Activated CD4-positive, alpha-beta memory T cell treated with anti-CD3 and anti-CD28 coated beads for 36 hours (primary cell): ENCODE data around the gene CYP4F22. TPM values are rescaled to one million over a fixed set of nuclear protein-coding genes. Genes with fewer than 3 reads are reported as not detected.
"Not testable (repeated sequence)": the region's sequence is repeated elsewhere in the genome, so short reads cannot be mapped to it uniquely, and the experiment has no call there.

Experiments used
- CTCF ChIA-PET: fragments of 350-600 bp; sonication (Branson Sonifier 250); formaldehyde crosslinking; loops from one replicate; lab custom pipeline; 2021; ENCODE audit warnings: antibody characterized with exemption, inconsistent platforms; lab: Charles Lee
- POLR2A ChIA-PET: fragments of 350-600 bp; sonication (Branson Sonifier 250); formaldehyde crosslinking; loops from one replicate; lab custom pipeline; 2021; ENCODE audit warnings: antibody characterized with exemption; lab: Charles Lee
- DNase-seq: peaks from one replicate; pipeline ENCODE4 v3.0.0-alpha.2; 2020
- H3K27ac Mint-ChIP-seq: one replicate; pipeline ENCODE4 v1.8.0; 2021; ENCODE audit warnings: mixed read lengths
- H3K27me3 Mint-ChIP-seq: one replicate; pipeline ENCODE4 v1.8.0; 2021; ENCODE audit warnings: mixed read lengths
- H3K36me3 Mint-ChIP-seq: one replicate; pipeline ENCODE4 v1.8.0; 2021; ENCODE audit warnings: mixed read lengths
- H3K4me1 Mint-ChIP-seq: one replicate; pipeline ENCODE4 v1.8.0; 2021; ENCODE audit warnings: low read depth, mixed read lengths
- H3K4me3 Mint-ChIP-seq: one replicate; pipeline ENCODE4 v1.8.0; 2021; ENCODE audit warnings: mild to moderate bottlenecking, mixed read lengths
- H3K9me3 Mint-ChIP-seq: one replicate; pipeline ENCODE4 v1.8.0; 2021; ENCODE audit warnings: mixed read lengths
- intact Hi-C: fragments of 100-400 bp; cut with micrococcal nuclease; formaldehyde crosslinking; loops from one replicate; pipeline ENCODE4 v1.15.1; 2023
- total RNA-seq, 2 experiments: library from RNA; stranded (reverse); gene quantifications; one replicate each; pipeline ENCODE4 v1.2.3, GENCODE V29; 2021

Gene CYP4F22
- total RNA-seq, 2 experiments from 2014 or later: 0.50 to 0.56 TPM

GRCh38 chr19:15473821-15474220, 34.5 kb upstream of the CYP4F22 start:
- intact Hi-C loops, POLR2A ChIA-PET, DNase-seq, H3K4me3 Mint-ChIP-seq, H3K27me3 Mint-ChIP-seq, H3K9me3 Mint-ChIP-seq, H3K36me3 Mint-ChIP-seq, CTCF ChIA-PET: not testable (repeated sequence)
- Mint-ChIP-seq H3K4me1 (peaks cover 24% of the 10 kb centered on the region), H3K27ac (peak overlapping the region; percentile 2)

GRCh38 chr19:15475169-15475568, 33.2 kb upstream of the CYP4F22 start:
- POLR2A ChIA-PET: no interaction called here
- Mint-ChIP-seq H3K4me3 (no peak overlapping the region), H3K4me1 (peaks cover 14% of the 10 kb centered on the region), H3K27ac (no peak overlapping the region), H3K9me3 (no peaks in the 10 kb centered on the region), H3K27me3 (no peaks in the 10 kb centered on the region), H3K36me3 (no peaks in the 10 kb centered on the region)
- no peak for DNase-seq
- CTCF ChIA-PET: interaction anchor here (1.1 kb wide), 1 partner anchor 80 kb away, joined by 3 read pairs; no protein-coding TSS in a partner anchor
- intact Hi-C loops: no loop called here

- DNase-seq: no peak
- Mint-ChIP-seq H3K4me3 (no peak overlapping the region), H3K27ac (no peak overlapping the region), H3K4me1 (peaks cover 14% of the 10 kb centered on the region), H3K9me3 (no peaks in the 10 kb centered on the region), H3K36me3 (no peaks in the 10 kb centered on the region), H3K27me3 (no peaks in the 10 kb centered on the region)
- POLR2A ChIA-PET: no interaction called here
- CTCF ChIA-PET: interaction anchor here (0.7 kb wide), 1 partner anchor 9 kb away, joined by 3 read pairs; no protein-coding TSS in a partner anchor
- intact Hi-C loops: no loop called here
Observed at GRCh38 chr19:15475611-15476010, 32.7 kb upstream of the CYP4F22 start.

- DNase-seq: no peak
- POLR2A ChIA-PET: no interaction called here
- intact Hi-C loops: no loop called here
- no peaks in the 10 kb centered on the region for H3K9me3 Mint-ChIP-seq
- H3K36me3 Mint-ChIP-seq: no peaks in the 10 kb centered on the region
- H3K27ac Mint-ChIP-seq: no peak overlapping the region
- peaks cover 14% of the 10 kb centered on the region for H3K4me1 Mint-ChIP-seq
- no peaks in the 10 kb centered on the region for H3K27me3 Mint-ChIP-seq
- H3K4me3 Mint-ChIP-seq: no peak overlapping the region
- CTCF ChIA-PET: interaction anchor here (0.7 to 2.8 kb wide), 2 partner anchors 10 to 79 kb away, joined by 3 to 8 read pairs; no protein-coding TSS in a partner anchor
Observed at GRCh38 chr19:15476325-15476724, 32.0 kb upstream of the CYP4F22 start.

DNA sequence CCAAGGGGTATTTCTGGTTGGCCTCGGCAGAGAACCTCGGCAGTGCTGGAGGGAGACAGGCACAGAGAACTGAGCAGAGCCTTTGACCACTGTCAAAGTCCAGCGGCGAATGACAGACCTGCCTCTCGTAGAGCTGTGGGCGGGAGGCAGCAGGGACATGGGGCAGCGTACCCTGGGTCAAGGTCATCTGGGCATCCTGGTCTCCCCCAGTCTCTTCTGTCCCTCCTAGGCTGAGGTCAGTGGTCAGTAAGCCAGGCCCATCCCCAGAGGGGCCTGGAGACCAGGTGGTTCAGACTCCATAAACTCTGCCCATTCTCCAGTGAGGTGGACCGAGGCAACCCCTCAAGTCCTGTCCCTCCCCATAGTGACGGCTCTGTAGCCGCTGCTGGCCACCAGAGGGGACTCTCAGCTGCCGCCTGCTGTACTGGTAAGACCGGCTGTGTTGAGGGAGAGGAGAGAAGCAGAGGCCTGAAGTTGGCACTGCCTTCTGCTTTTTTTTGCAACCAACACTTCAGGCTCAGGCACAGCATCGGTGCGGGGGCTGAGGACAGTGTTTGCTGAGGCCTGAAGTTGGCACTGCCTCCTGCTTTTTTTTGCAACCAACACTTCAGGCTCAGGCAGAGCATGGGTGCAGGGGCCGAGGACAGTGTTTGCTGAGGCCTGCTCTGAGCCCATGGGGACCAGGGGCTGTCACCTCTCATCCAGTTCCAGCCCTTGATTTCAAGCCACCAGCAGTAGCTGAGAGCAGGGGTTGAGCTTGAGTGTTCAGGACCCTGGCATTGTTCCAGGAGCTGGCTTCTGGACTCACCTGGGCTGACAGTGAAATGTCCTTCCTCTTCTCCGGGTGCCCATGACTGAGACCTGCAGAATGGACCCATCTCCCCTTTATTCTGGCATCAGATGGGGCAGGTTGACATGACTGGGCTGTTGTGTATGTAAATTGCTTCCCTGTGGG, 28.7 kb upstream of the CYP4F22 start, which contains the start of gene PGLYRP2:
PGLYRP2 (minus strand) TSS at position 111 of the 955 bp plus-strand sequence. CDS start 130 bp downstream, outside the sequence.
- DNase-seq: no peak
- Mint-ChIP-seq H3K36me3 (no peaks in the 10 kb centered on the region), H3K4me1 (peaks cover 16% of the 10 kb centered on the region), H3K4me3 (no peak within 1 kb of the TSS), H3K9me3 (no peaks in the 10 kb centered on the region), H3K27ac (no peak within 1 kb of the TSS), H3K27me3 (no peaks in the 10 kb centered on the region)
- ChIA-PET CTCF (interaction anchor here (0.7 to 2.2 kb wide), 4 partner anchors 12 to 76 kb away, joined by 3 to 9 read pairs (median 3); no protein-coding TSS in a partner anchor), POLR2A (no interaction called here)
- intact Hi-C loops: no loop called here

DNA sequence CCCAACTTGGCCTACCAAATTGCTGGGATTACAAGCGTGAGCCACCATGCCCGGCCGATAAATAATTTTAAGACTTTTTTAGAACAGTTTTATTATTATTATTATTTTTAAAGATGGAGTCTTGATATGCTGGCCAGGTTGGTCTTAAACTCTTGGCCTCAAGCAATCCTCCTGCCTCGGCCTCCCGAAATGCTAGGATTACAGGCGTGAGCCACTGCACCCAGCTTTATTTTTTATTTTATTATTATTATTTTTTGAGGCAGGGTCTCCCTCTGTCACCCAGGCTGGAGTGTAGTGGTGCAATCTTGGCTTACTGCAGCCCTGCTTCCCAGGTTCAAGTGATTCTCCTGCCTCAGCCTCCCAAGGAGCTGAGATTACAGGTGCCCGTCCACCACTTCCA, 27.3 kb upstream of the CYP4F22 start:
- H3K4me3 Mint-ChIP-seq, H3K27ac Mint-ChIP-seq, DNase-seq, H3K9me3 Mint-ChIP-seq, H3K27me3 Mint-ChIP-seq, H3K36me3 Mint-ChIP-seq, intact Hi-C loops: not testable (repeated sequence)
- POLR2A ChIA-PET: interaction anchor here (0.7 to 0.9 kb wide), 2 partner anchors 11 to 14 kb away, joined by 3 read pairs; no protein-coding TSS in a partner anchor
- CTCF ChIA-PET: interaction anchor here (2.2 kb wide), 1 partner anchor 74 kb away, joined by 9 read pairs; no protein-coding TSS in a partner anchor
- peaks cover 16% of the 10 kb centered on the region for H3K4me1 Mint-ChIP-seq

DNA sequence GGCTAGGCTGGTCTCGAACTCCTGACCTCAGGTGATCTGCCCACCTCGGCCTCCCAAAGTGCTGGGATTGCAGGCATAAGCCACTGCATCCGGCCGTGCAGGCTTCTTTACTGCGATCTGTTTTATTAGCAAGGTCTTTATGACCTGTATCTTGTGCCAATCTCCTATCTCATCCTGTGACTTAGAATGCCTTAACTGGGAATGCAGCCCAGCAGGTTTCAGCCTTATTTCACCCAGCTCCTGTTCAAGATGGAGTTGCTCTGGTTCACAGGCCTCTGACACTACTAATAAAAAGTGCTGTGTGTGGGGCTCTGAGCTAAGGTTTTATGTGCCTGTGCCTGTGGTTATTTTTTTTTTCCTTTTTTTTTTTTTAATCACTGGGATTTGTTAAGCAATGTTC, 22.6 kb upstream of the CYP4F22 start:
- H3K27ac Mint-ChIP-seq, CTCF ChIA-PET, H3K9me3 Mint-ChIP-seq, H3K4me3 Mint-ChIP-seq, intact Hi-C loops, POLR2A ChIA-PET, H3K27me3 Mint-ChIP-seq, DNase-seq, H3K36me3 Mint-ChIP-seq: not testable (repeated sequence)
- peaks cover 12% of the 10 kb centered on the region for H3K4me1 Mint-ChIP-seq

GRCh38 chr19:15487038-15487437, 21.3 kb upstream of the CYP4F22 start:
- Mint-ChIP-seq H3K9me3 (peaks cover 7% of the 10 kb centered on the region), H3K36me3 (no peaks in the 10 kb centered on the region), H3K4me1 (peaks cover 12% of the 10 kb centered on the region), H3K4me3 (no peak overlapping the region), H3K27ac (no peak overlapping the region), H3K27me3 (no peaks in the 10 kb centered on the region)
- intact Hi-C loops: no loop called here
- ChIA-PET CTCF (no interaction called here), POLR2A (no interaction called here)
- DNase-seq: no peak

DNA sequence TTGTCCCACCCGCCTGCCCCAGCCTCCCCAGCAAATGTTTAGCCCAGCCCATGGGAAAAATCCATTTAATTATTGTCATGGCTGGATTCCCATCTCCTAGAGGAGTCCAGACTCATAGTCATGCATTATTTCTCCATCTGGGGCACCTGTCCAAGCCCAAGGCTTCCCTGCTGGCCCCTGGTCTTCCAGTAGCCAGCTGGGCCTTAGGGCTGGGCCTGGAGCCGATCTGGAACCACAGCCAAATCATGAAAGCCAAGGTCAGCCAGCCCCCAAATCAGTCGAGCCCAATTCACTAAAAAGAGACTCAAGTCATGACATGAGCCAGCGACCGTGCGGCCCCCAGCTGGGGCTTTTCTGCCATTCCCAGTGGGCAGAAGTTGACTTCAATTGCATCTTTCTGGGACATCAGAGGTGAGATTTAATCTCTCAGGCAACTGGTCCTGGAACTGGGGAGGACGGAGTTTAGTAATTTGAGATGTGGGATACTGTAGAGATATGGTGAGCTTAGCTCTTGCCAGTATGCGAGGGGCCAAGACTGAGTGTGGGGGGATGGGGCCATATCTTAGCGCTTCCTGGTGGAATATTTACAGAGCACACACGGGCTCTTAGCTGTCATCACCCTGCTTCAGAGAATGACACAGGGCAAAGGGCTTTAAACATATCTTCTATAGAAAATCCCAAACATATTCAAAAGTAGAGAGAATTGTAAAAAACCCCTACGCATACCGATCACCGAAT, 19.7 kb upstream of the CYP4F22 start:
- Mint-ChIP-seq H3K4me3 (no peak overlapping the region), H3K36me3 (no peaks in the 10 kb centered on the region), H3K4me1 (peaks cover 6% of the 10 kb centered on the region), H3K27me3 (no peaks in the 10 kb centered on the region), H3K27ac (no peak overlapping the region), H3K9me3 (peaks cover 7% of the 10 kb centered on the region)
- intact Hi-C loops: no loop called here
- no peak for DNase-seq
- POLR2A ChIA-PET: no interaction called here
- CTCF ChIA-PET: no interaction called here

DNA sequence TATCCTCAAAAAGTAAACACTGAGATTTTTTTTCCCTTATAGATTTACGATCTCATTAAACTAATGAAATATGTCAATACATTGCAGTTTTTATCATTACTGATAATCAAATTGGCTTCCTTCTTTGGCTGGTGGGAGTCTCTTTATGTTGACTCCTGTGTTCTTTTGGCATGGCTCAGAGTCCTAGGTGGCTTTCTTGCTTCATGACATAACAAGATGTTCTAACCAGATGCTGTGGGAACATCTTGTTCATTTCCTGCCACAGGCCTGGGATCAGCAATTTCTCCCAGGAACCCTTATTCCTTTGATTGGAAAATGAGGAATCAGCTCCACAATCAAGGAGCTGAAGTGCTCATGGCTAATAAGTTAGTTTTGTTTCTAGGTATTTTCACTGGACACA, 13.2 kb upstream of the CYP4F22 start:
- no peaks in the 10 kb centered on the region for H3K9me3 Mint-ChIP-seq
- DNase-seq: no peak
- POLR2A ChIA-PET: no interaction called here
- H3K27ac Mint-ChIP-seq: no peak overlapping the region
- no peak overlapping the region for H3K4me3 Mint-ChIP-seq
- no peaks in the 10 kb centered on the region for H3K36me3 Mint-ChIP-seq
- CTCF ChIA-PET: interaction anchor here (0.6 kb wide), 1 partner anchor 73 kb away, joined by 5 read pairs; no protein-coding TSS in a partner anchor
- peaks cover 7% of the 10 kb centered on the region for H3K4me1 Mint-ChIP-seq
- intact Hi-C loops: no loop called here
- no peaks in the 10 kb centered on the region for H3K27me3 Mint-ChIP-seq

DNA sequence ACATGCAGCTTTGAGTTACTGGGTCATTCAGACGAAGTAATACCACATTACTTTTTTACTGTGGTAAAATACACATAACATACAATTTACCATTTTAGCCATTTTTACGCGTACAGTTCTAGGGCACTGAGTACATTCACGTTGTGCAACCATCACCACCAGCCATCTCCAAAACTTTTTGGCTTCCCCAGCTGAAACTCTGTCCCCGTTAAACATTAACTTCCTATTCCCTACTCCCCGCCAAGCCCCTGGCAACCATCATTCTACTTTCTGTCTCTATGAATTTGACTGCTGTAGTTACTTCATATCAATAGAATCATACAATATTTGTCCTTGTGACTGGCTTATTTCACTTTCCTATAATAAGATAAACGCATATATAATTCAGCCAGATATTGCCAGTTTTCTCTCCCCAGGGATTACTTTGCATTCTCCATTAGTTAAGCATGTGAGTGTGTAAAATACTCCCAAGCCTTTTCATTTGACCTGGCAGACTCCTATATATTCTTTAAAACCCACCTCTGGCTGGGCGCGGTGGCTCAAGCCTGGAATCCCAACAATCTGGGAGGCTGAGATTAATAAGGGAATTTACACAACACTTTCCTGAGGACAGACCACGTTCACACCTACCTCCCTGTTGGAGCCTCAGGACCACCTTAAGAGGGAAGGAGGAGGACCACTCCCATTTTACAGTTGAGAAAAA, 10.0 kb upstream of the CYP4F22 start:
- no peaks in the 10 kb centered on the region for H3K9me3 Mint-ChIP-seq
- H3K4me1 Mint-ChIP-seq: peaks cover 7% of the 10 kb centered on the region
- no peak overlapping the region for H3K27ac Mint-ChIP-seq
- H3K27me3 Mint-ChIP-seq: no peaks in the 10 kb centered on the region
- ChIA-PET CTCF (no interaction called here), POLR2A (no interaction called here)
- intact Hi-C loops: no loop called here
- no peak for DNase-seq
- no peaks in the 10 kb centered on the region for H3K36me3 Mint-ChIP-seq
- no peak overlapping the region for H3K4me3 Mint-ChIP-seq
